Tibial nerve (tissue), 4 donors: Measurements from ENCODE around the gene PHF2. TPM values are rescaled to one million over a fixed set of nuclear protein-coding genes. Genes with fewer than 3 reads are reported as not detected.
A peak's percentile ranks its signal among the peaks of the same experiment; 100 is the strongest.

ENCODE experiments used
- DNase-seq, 2 donors: peaks; one replicate each; pipeline ENCODE4 v3.0.0-alpha.2; 2019; ENCODE audit warnings: low spot score in 2 of 2
- H3K27ac ChIP-seq, 4 donors: fragments of 200-600 bp; sonication (generic) in 3 of 4; one replicate each; pipeline ENCODE4 v1.5.1; 2017 to 2019; ENCODE audit warnings: mild to moderate bottlenecking in 1 of 4
- H3K27me3 ChIP-seq, 2 donors: fragments of 200-600 bp; sonication (generic) in 1 of 2; one replicate each; pipeline versions ENCODE4 v1.5.1 to v1.6.0; 2017 to 2019
- H3K36me3 ChIP-seq, 3 donors: fragments of 200-600 bp; sonication (generic); one replicate each; pipeline ENCODE4 v1.5.1; 2018 to 2019
- H3K4me1 ChIP-seq, 4 donors: fragments of 200-600 bp; sonication (generic) in 3 of 4; one replicate each; pipeline ENCODE4 v1.5.1; 2017 to 2019
- H3K4me3 ChIP-seq, 4 donors: fragments of 200-600 bp; sonication (generic) in 3 of 4; one replicate each; pipeline ENCODE4 v1.5.1; 2017 to 2019; ENCODE audit warnings: mild to moderate bottlenecking in 1 of 4, moderate library complexity in 1 of 4
- H3K9me3 ChIP-seq, 4 donors: fragments of 200-600 bp; sonication (generic) in 3 of 4; one replicate each; pipeline ENCODE4 v1.5.1; 2017 to 2019
- EP300 ChIP-seq, 2 donors: sonication (generic); formaldehyde crosslinking; IDR thresholded peaks; one replicate each; pipeline ENCODE4 v1.6.1; 2017; ENCODE audit warnings: antibody characterized with exemption in 2 of 2, mild to moderate bottlenecking in 1 of 2
- POLR2A ChIP-seq, 2 donors: fragments of 450-650 bp; IDR thresholded peaks; one replicate each; pipeline ENCODE4 v1.6.1; 2017; ENCODE audit warnings: antibody characterized with exemption in 2 of 2, mild to moderate bottlenecking in 2 of 2, moderate library complexity in 2 of 2
- WGBS, 2 donors: methylation state at CpG; one replicate each; pipeline ENCODE4 v1.1.5; 2018; 5-methylcytosine and 5-hydroxymethylcytosine counted together
- total RNA-seq, 4 donors: library from RNA; depleted of rRNA; stranded (reverse); fragments of >200 nt; gene quantifications; one replicate each; pipeline ENCODE4 v1.1.0, GENCODE V29; 2016
- TF ChIP-seq, protein P1 (sequence below), 5 experiments: fragments of 200-600 bp in 3 of 5; fragments of 450-650 bp in 2 of 5; sonication (generic) in 3 of 5; IDR thresholded peaks; one replicate each; pipeline ENCODE4 v1.5.1; 2016 to 2019; ENCODE audit warnings: antibody characterized with exemption in 5 of 5, mild to moderate bottlenecking in 3 of 5, moderate library complexity in 2 of 5

Gene PHF2
- total RNA-seq, 4 donors from 2014 or later = 36.6 to 41.7 (median 38.6) TPM

GRCh38 chr9:93558503-93558902 lies 17.9 kb upstream of the PHF2 start:
- H3K9me3 ChIP-seq = no peaks in the 10 kb centered on the region
- TF ChIP-seq, protein P1, sequence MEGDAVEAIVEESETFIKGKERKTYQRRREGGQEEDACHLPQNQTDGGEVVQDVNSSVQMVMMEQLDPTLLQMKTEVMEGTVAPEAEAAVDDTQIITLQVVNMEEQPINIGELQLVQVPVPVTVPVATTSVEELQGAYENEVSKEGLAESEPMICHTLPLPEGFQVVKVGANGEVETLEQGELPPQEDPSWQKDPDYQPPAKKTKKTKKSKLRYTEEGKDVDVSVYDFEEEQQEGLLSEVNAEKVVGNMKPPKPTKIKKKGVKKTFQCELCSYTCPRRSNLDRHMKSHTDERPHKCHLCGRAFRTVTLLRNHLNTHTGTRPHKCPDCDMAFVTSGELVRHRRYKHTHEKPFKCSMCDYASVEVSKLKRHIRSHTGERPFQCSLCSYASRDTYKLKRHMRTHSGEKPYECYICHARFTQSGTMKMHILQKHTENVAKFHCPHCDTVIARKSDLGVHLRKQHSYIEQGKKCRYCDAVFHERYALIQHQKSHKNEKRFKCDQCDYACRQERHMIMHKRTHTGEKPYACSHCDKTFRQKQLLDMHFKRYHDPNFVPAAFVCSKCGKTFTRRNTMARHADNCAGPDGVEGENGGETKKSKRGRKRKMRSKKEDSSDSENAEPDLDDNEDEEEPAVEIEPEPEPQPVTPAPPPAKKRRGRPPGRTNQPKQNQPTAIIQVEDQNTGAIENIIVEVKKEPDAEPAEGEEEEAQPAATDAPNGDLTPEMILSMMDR (IDR thresholded peaks at IDR 0.05) = no peak
- TF ChIP-seq EP300 (IDR thresholded peaks at IDR 0.05) (no peak), POLR2A (IDR thresholded peaks at IDR 0.05) (no peak)
- WGBS, 2 donors = 67 to 76% methylated on average over 14 of the region's 14 CpGs
- H3K4me3 ChIP-seq = no peak overlapping the region
- H3K4me1 ChIP-seq = peaks cover 0 to 16% (median 0%) of the 10 kb centered on the region in 4 donors
- DNase-seq = no peak
- no peaks in the 10 kb centered on the region for H3K27me3 ChIP-seq
- H3K27ac ChIP-seq = peak overlapping the region in 2 of 4 donors; percentile 29 to 55
- H3K36me3 ChIP-seq = peaks cover 2 to 90% (median 12%) of the 10 kb centered on the region in 3 donors

- no peaks in the 10 kb centered on the region for H3K27me3 ChIP-seq
- no peak overlapping the region for H3K4me3 ChIP-seq
- H3K4me1 ChIP-seq = peaks cover 0 to 18% (median 0%) of the 10 kb centered on the region in 4 donors
- DNase-seq = no peak
- WGBS, 2 donors = 88 to 90% methylated on average over 5 of the region's 5 CpGs
- H3K36me3 ChIP-seq = peaks cover 2 to 83% (median 15%) of the 10 kb centered on the region in 3 donors
- H3K27ac ChIP-seq = no peak overlapping the region
- TF ChIP-seq, protein P1 (IDR thresholded peaks at IDR 0.05) = no peak
- TF ChIP-seq EP300 (IDR thresholded peaks at IDR 0.05) = no peak
- no peak for TF ChIP-seq POLR2A (IDR thresholded peaks at IDR 0.05)
- H3K9me3 ChIP-seq = no peaks in the 10 kb centered on the region
Observed at GRCh38 chr9:93560991-93561390, 15.4 kb upstream of the PHF2 start.

DNA sequence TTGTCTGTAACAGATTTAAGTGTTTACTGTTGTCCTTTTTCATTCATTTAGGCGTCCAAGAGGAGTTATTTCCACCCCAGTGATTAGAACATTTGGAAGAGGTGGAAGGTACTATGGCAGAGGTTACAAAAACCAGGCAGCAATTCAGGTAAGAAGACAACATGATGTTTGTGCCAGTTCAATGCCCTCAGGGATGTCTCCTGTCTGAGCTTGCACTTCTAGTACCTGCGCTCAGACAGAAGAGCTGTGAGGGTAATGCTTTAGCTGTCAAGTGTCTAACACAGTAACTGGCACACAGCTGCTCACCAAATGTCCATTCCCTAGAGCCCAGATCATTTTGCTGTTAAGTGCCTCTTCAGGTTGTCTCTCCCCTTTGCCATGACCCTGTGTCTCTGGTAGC lies 14.2 kb upstream of the PHF2 start:
- Histone ChIP-seq H3K9me3 (no peaks in the 10 kb centered on the region), H3K27me3 (no peaks in the 10 kb centered on the region), H3K4me1 (peaks cover 0 to 17% (median 2%) of the 10 kb centered on the region in 4 donors), H3K27ac (no peak overlapping the region), H3K36me3 (peaks cover 2 to 73% (median 15%) of the 10 kb centered on the region in 3 donors), H3K4me3 (no peak overlapping the region)
- TF ChIP-seq EP300 (IDR thresholded peaks at IDR 0.05) = no peak
- TF ChIP-seq, protein P1 (IDR thresholded peaks at IDR 0.05) = no peak
- TF ChIP-seq POLR2A (IDR thresholded peaks at IDR 0.05) = no peak
- 93 to 99% methylated on average over 2 of the region's 2 CpGs for WGBS, 2 donors
- no peak for DNase-seq

DNA sequence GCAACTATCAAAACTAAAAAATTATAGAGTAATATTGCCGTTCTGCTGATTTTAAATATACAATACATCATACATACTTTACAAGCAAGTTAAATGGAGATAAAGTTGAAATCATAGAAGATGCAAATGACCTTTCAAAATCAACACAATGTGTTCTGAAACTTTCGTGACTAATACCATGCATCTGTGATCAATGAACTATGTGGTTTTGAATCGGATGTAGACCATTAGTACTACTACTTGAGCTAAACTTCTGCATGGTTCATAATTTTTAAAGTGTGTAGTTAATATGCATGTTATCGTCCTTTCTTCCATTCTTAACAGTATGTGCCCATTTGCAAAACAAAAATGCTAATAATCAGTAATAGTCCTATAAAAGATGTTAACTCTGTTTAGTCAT lies 11.3 kb upstream of the PHF2 start:
- Histone ChIP-seq H3K27ac (no peak overlapping the region), H3K27me3 (no peaks in the 10 kb centered on the region), H3K9me3 (no peaks in the 10 kb centered on the region), H3K4me1 (peaks cover 0 to 16% (median 8%) of the 10 kb centered on the region in 4 donors), H3K4me3 (no peak overlapping the region), H3K36me3 (peaks cover 2 to 44% (median 9%) of the 10 kb centered on the region in 3 donors)
- DNase-seq = no peak
- WGBS, 2 donors = 84% methylated on average over 4 of the region's 4 CpGs
- TF ChIP-seq POLR2A (IDR thresholded peaks at IDR 0.05) = no peak
- no peak for TF ChIP-seq EP300 (IDR thresholded peaks at IDR 0.05)
- TF ChIP-seq, protein P1 (IDR thresholded peaks at IDR 0.05) = no peak

- Histone ChIP-seq H3K4me1 (peaks cover 0 to 16% (median 8%) of the 10 kb centered on the region in 4 donors), H3K36me3 (peaks cover 2 to 29% (median 9%) of the 10 kb centered on the region in 3 donors), H3K27ac (peak overlapping the region; percentile 84 to 95 (median 92)), H3K4me3 (peak overlapping the region; percentile 54 to 58 (median 56)), H3K27me3 (no peaks in the 10 kb centered on the region), H3K9me3 (peaks cover 0 to 5% (median 0%) of the 10 kb centered on the region in 4 donors)
- TF ChIP-seq, protein P1 (IDR thresholded peaks at IDR 0.05) = peak; percentile 96 to 99 (median 96)
- TF ChIP-seq POLR2A (IDR thresholded peaks at IDR 0.05) (peak; percentile 90 to 92), EP300 (IDR thresholded peaks at IDR 0.05) (peak; percentile 20 to 94)
- peak; percentile 95 to 97 for DNase-seq
- WGBS, 2 donors = 1% methylated on average over 36 of the region's 69 CpGs
Observed at GRCh38 chr9:93566408-93567270, 9.7 kb upstream of the PHF2 start.
